OCI-LY7 (cell line): ENCODE data around the gene IDI2. TPM values are rescaled to one million over a fixed set of nuclear protein-coding genes. Genes with fewer than 3 reads are reported as not detected.

Experiments
- BruUV-seq: library from RNA; stranded (reverse); fragments of 400-500 nt; replicated peaks from 2 replicates; lab custom pipeline; 2021; lab: Mats Ljungman, UMichigan
- CTCF ChIA-PET: fragments of 300-600 bp; sonication (Branson Sonifier 250); formaldehyde crosslinking; loops from one replicate; lab custom pipeline; 2022; ENCODE audit warnings: antibody characterized with exemption; ENCODE audit not compliant: unreplicated experiment; lab: Charles Lee
- POLR2A ChIA-PET: fragments of 300-600 bp; sonication (Branson Sonifier 250); formaldehyde crosslinking; loops from one replicate; lab custom pipeline; 2022; ENCODE audit warnings: antibody characterized with exemption; lab: Charles Lee
- DNase-seq: peaks from one replicate; pipeline ENCODE4 v3.0.0-alpha.2; 2015; ENCODE audit warnings: low spot score
- H2AFZ ChIP-seq: fragments of 200-600 bp; sonication (generic), shearing (Covaris generic); 2 replicates; pipeline ENCODE4 v1.6.1; 2014; ENCODE audit warnings: mild to moderate bottlenecking, antibody characterized with exemption, low read length, moderate library complexity
- H3K27ac ChIP-seq: fragments of 200-600 bp; sonication (generic); 2 replicates; pipeline ENCODE4 v1.5.1; 2014; ENCODE audit warnings: mixed run types, low read depth, mild to moderate bottlenecking, moderate library complexity, low read length, inconsistent platforms; ENCODE audit not compliant: poor library complexity, severe bottlenecking
- H3K36me3 ChIP-seq: fragments of 200-600 bp; sonication (generic); 2 replicates; pipeline ENCODE4 v1.6.1; 2014; ENCODE audit warnings: mild to moderate bottlenecking, antibody characterized with exemption, low read length, moderate library complexity, mixed read lengths; ENCODE audit not compliant: insufficient read depth
- H3K4me1 ChIP-seq: fragments of 200-600 bp; sonication (generic); 2 replicates; pipeline ENCODE4 v1.5.1; 2014; ENCODE audit warnings: mild to moderate bottlenecking, low read length; ENCODE audit not compliant: insufficient read depth, poor library complexity, severe bottlenecking
- H3K4me2 ChIP-seq: fragments of 200-600 bp; sonication (generic); 2 replicates; pipeline ENCODE4 v1.6.1; 2014; ENCODE audit warnings: mild to moderate bottlenecking, low read length
- H3K4me3 ChIP-seq: fragments of 200-600 bp; sonication (generic); 2 replicates; pipeline ENCODE4 v1.5.1; 2014; ENCODE audit warnings: mild to moderate bottlenecking, low read depth, low read length; ENCODE audit not compliant: poor library complexity, severe bottlenecking
- H3K79me2 ChIP-seq: fragments of 200-600 bp; sonication (generic); 2 replicates; pipeline ENCODE4 v1.6.1; 2016; ENCODE audit warnings: low read depth, mild to moderate bottlenecking, low read length, moderate library complexity, mixed read lengths; ENCODE audit not compliant: insufficient read depth
- H3K9me2 ChIP-seq: fragments of 200-600 bp; sonication (generic); 2 replicates; pipeline ENCODE4 v1.6.1; 2016; ENCODE audit warnings: mild to moderate bottlenecking, low read length, mixed read lengths; ENCODE audit not compliant: insufficient read depth
- H3K9me3 ChIP-seq: fragments of 200-600 bp; sonication (generic); 2 replicates; pipeline ENCODE4 v1.6.1; 2014; ENCODE audit warnings: mild to moderate bottlenecking, mixed run types, low read length, mixed read lengths
- H4K20me1 ChIP-seq: fragments of 200-600 bp; sonication (generic); 2 replicates; pipeline ENCODE4 v1.6.1; 2014; ENCODE audit warnings: mild to moderate bottlenecking, antibody characterized with exemption, low read length, moderate library complexity, mixed read lengths; ENCODE audit not compliant: insufficient read depth
- EZH2phosphoT487 ChIP-seq: fragments of 200-600 bp; sonication (generic); IDR thresholded peaks from 2 replicates; pipeline ENCODE4 v1.6.1; 2018; ENCODE audit warnings: low read depth, borderline replicate concordance, mild to moderate bottlenecking, mixed run types, antibody characterized with exemption, low read length, moderate library complexity, mixed read lengths
- intact Hi-C: fragments of 100-400 bp; cut with micrococcal nuclease; formaldehyde crosslinking; loops from one replicate; pipeline ENCODE4 v1.10.0; 2022; ENCODE audit not compliant: unreplicated experiment
- total RNA-seq, 2 experiments: library from RNA; depleted of rRNA in 1 of 2; stranded (reverse); fragments of >200 nt in 1 of 2; shearing (Covaris generic) in 1 of 2; gene quantifications; 2 replicates each; pipeline ENCODE4 v1.2.3, GENCODE V29; 2014 to 2022
- TF ChIP-seq, protein P1 (sequence below): fragments of 200-600 bp; sonication (generic); conservative IDR thresholded peaks from 2 replicates; pipeline ENCODE4 v1.5.1; 2014; ENCODE audit warnings: mild to moderate bottlenecking, antibody characterized with exemption, low read length, moderate library complexity, mixed read lengths

IDI2 gene
- total RNA-seq, 2 experiments from 2014 or later = not detected

DNA sequence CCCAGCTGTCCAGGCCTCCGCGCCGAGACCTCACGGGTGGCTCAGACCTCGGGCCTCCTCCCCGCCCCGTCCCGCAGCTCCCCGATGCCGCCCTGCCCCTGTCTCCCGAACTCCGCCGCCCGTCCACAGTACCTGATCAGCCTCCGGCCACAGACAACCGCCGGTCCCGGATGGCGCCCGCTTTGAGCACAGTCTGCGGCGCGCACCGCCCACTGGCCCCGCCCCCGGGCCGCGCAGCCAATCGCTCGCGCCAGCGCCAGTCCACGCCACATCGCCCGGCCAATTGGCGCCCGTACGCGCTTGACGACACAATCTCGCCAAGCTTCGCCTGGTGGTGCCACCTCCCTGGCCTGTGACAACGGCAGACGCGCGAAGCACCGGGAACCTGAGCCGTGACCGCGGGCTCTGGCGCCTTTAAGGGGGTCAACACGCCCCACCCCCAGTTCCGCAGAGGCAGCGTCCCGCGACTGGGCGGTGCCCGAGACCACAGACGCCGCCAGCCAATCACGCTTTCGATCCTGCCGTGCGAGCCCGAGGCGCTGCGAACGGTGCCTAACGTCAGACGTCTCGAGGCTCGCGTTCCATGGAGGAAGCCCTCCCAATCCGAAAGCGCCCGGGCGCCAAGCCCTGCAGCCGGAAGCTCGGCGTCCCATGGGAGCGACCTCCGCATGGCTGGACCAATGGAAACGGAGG, 23.2 kb upstream of the IDI2 start, which contains the start of gene IDI1:
Gene IDI1, minus strand, starts transcription at position 388 of the 693 bp plus-strand sequence. Its CDS starts 116 bp downstream, at position 272.
- Histone ChIP-seq H3K4me3 (peak within 1 kb of the TSS; percentile 74), H3K4me1 (peaks cover 48% of the 10 kb centered on the region), H2AFZ (no peak within 1 kb of the TSS), H4K20me1 (peaks cover 39% of the 10 kb centered on the region; the same call in 1 of the 2 replicates), H3K27ac (peak within 1 kb of the TSS; percentile 83), H3K4me2 (peak within 1 kb of the TSS; percentile 65), H3K79me2 (peaks cover 78% of the 10 kb centered on the region), H3K36me3 (peaks cover 62% of the 10 kb centered on the region), H3K9me2 (no peaks in the 10 kb centered on the region), H3K9me3 (no peaks in the 10 kb centered on the region)
- TF ChIP-seq, protein P1, sequence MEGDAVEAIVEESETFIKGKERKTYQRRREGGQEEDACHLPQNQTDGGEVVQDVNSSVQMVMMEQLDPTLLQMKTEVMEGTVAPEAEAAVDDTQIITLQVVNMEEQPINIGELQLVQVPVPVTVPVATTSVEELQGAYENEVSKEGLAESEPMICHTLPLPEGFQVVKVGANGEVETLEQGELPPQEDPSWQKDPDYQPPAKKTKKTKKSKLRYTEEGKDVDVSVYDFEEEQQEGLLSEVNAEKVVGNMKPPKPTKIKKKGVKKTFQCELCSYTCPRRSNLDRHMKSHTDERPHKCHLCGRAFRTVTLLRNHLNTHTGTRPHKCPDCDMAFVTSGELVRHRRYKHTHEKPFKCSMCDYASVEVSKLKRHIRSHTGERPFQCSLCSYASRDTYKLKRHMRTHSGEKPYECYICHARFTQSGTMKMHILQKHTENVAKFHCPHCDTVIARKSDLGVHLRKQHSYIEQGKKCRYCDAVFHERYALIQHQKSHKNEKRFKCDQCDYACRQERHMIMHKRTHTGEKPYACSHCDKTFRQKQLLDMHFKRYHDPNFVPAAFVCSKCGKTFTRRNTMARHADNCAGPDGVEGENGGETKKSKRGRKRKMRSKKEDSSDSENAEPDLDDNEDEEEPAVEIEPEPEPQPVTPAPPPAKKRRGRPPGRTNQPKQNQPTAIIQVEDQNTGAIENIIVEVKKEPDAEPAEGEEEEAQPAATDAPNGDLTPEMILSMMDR = no peak
- TF ChIP-seq EZH2phosphoT487 = no peak
- intact Hi-C loops = loop anchor here (1.0 to 5.0 kb wide), 3 partner anchors 8 to 537 kb away; partner anchors contain the start of gene LARP4B
- BruUV-seq = no TSS peak
- POLR2A ChIA-PET = interaction anchor here (0.6 to 2.0 kb wide), 5 partner anchors 9 to 487 kb away, joined by 3 to 7 read pairs (median 3); no protein-coding TSS in a partner anchor
- peak; percentile 99 for DNase-seq
- CTCF ChIA-PET = no interaction called here

DNA sequence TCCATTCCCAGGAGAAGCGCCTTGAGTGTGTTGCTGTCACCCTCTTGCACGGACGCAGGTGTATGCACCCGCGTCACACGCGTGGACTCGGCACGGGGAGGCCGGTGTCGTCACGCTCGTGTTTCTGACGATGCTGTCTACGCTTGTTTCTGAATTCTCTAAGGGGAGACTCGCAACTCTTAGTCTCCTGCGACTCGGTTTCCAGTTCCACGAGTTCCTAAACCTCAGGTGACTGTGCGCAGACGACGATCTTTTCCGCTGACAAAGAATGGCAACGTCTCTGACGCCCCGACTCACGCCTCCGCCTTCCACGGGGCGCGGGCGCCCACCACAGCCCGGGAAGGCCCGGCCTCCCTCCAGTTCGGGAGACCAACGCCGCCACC, 22.7 kb upstream of the IDI2 start:
- H2AFZ ChIP-seq = no peak overlapping the region
- CTCF ChIA-PET = no interaction called here
- H3K4me2 ChIP-seq = peak overlapping the region; percentile 65
- no peaks in the 10 kb centered on the region for H3K9me2 ChIP-seq
- no peaks in the 10 kb centered on the region for H3K9me3 ChIP-seq
- POLR2A ChIA-PET = interaction anchor here (1.0 to 2.0 kb wide), 2 partner anchors 7 to 10 kb away, joined by 3 to 7 read pairs; partner anchors contain the start of gene WDR37
- intact Hi-C loops = loop anchor here (2.0 to 5.0 kb wide), 2 partner anchors 118 to 536 kb away; partner anchors contain the start of gene LARP4B
- H3K79me2 ChIP-seq = peaks cover 74% of the 10 kb centered on the region
- H3K4me3 ChIP-seq = peak overlapping the region; percentile 74
- peaks cover 42% of the 10 kb centered on the region; the same call in 1 of the 2 replicates for H4K20me1 ChIP-seq
- BruUV-seq = no TSS peak
- peaks cover 53% of the 10 kb centered on the region for H3K4me1 ChIP-seq
- peaks cover 58% of the 10 kb centered on the region for H3K36me3 ChIP-seq
- TF ChIP-seq EZH2phosphoT487 = no peak
- TF ChIP-seq, protein P1 = no peak
- H3K27ac ChIP-seq = peak overlapping the region; percentile 83
- no peak for DNase-seq
